HG02623 (cell line): ENCODE results near the gene HEMK1.

ENCODE experiments used
- ATAC-seq: cut with Tn5 transposase; IDR thresholded peaks from one replicate; pipeline ENCODE4 v1.9.1; 2021; ENCODE audit warnings: moderate library complexity; ENCODE audit not compliant: unreplicated experiment

HEMK1 gene

DNA sequence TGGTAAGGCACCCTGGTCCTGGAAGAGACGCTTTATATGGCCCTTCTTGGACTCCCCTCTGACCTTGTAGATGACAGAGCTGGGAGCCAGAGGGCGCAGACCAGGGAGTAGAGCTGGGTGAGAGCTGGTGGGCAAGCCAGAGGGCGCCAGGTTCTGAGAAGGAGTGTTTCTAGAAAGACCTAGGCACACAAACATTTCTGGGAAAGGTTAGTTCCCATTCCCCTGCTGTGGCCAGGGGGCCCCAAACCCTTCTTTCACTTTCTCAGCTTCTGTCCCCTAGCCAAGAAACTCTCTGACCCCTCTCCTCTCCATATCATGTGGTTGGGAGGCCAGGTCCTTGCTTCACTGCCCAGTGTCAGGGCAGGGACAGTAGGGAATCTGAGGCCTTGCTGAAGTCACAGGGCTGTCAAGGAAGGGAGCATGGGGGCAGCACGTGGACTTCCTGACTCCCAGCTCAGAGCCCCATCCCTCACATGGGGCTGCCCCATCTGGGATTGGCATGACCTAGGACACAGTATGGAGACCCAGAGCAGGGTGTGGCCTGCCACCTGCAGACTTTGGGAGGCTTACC is 3.6 kb downstream of the HEMK1 start:
- ATAC-seq: no peak

DNA sequence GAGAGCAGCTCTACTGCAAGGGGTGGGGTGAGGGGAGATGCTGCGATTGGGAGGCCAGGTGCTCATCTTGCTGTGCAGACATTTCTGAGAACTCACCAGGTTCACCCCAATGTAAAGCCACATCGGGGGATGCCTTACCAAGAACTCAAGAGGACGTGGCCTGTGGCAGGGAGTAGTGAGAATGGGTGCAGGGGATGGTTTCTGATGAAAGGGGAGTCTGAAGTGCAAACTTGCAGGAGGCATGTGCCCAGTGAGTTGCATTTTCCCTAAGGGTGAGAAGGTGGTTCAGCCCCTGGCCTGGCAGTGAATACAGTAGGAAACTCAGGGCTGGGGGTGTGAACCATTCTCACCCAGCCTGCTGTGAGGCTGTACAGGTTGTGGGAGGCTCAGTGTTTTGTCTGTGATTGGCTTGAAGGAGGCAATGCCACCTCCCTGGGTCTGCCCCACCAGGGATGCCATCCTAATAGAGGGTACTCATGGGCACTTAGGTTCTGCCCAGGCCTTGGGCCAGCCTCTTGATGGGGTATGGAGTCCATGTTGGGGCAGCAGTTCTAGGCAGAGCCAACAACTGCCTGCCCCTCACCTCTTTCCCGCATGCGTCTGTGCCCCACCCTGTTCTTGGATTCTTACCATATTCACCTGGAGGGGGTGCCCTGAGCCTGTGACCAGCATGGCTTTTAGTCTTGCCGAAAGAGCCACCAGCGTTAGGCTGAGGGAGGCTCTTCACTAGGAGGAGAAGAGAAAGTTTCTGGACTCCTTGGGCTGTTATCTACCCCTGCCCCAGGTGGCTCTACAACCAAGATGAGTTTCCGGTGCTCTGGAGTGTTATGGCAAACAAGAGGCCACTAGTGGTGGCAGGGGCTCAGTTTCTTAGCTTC is 4.5 kb downstream of the HEMK1 start:
- ATAC-seq: no peak

DNA sequence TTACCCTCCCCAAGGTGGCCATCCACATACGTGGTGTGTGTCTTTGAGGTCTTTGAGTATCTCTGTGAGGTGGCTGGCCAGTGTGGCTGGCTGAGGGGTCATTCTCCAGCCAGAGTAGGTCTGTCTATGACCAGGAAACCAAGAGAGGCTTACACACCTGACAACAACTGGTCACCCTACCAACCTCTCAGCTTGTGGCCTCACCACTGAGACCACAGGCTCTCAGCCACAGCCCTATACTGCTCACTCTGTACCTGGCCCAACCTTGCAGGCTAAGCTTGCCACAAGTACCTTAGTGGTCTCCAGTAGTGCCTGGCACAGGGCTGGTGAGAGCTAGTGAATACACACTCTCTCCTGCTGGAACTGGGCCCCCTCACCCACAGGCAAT is 5.1 kb downstream of the HEMK1 start:
- no peak for ATAC-seq

DNA sequence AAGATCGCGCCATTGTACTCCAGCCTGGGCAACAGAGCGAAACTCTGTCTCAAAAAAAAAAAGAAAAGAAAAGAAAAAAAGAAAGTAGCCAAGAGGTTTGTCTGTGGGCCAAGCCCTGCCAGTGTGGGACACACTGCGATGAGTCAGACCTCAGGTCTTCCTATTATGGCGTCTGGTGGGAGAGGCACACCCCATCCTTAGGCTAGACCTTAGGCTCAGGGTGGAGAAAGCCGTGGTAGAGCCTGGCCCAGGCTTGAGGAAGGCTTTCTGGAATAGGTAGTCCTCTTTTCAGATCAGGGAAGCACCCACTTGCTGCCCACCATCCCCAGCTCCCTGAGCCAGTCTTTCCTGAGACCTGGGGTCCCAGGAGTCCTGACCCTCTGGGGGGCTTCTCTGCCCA is 6.0 kb downstream of the HEMK1 start:
- no peak for ATAC-seq

DNA sequence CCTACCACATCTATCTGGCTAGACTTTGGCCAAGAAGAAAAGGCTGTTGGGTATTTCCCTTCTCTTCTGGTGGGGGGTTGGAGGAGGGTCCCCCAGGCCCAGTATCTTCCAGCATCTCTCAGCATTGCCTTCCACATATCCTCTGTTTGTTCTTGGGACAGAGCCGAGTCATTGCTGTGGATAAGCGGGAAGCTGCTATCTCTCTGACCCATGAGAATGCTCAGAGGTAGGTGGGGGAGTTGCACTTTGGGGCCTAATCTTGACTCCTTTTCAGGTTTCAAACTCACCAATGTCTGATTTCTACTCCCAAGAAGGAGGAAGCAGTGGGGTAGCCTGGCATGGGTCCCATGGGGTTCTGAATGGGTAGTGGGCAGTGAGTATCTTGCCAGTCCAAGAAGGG is 8.0 kb downstream of the HEMK1 start:
- no peak for ATAC-seq

DNA sequence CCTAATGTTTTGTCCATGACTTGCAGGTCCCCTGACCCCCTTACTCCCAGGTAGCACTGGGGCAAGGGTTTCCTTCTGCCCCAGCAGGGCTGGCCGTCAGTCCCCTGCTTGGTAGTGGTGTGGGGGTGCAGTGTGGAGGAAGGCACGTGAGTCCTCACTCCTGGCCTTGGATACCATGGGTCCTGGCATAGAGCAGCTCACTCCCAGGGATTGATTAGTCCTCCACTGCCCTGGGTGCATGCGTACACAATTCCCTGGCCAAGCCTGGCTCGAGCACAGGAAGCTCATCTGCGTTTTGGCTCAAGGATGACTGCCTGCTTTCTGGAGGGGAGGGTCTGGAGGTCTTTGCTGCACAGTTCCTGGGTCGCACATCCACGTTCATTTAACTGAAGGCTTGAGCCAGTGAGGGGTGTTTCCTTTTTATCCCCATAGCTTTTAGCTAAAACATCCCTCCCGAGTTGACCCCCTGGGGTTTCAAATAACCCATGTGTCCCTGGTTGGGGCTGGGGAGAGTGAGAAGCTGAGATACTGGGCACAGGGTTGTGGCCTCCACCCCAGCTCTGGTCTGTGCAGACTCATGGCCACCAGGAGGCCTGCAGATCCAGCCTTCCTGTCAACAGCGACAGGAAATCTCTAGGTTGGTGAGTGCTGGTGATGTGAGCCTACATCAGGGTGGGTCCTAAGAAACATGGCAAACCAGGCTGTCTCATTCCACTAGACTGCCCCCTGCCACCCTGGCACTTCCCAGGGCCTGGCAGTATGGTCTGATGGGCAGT is 11.5 kb downstream of the HEMK1 start:
- ATAC-seq: no peak

DNA sequence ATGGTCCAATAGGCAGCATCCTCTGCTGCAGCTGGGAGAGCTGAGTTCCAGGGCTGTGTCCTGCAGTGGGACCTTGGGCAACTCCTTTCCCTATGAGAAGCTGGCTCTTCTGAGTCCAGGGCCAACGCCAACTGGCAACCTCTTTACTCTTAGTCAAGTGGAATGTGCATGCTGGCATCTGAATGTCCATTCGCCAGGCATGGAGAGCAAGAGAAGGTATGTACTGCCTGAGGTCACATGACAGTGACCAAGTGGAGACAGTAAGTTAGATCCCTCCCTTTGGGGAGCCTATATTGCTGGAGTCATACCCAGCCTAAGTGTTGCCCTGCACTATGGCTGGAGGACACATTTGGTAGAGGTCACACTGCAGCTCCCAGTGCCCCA is 12.1 kb downstream of the HEMK1 start:
- ATAC-seq: no peak

DNA sequence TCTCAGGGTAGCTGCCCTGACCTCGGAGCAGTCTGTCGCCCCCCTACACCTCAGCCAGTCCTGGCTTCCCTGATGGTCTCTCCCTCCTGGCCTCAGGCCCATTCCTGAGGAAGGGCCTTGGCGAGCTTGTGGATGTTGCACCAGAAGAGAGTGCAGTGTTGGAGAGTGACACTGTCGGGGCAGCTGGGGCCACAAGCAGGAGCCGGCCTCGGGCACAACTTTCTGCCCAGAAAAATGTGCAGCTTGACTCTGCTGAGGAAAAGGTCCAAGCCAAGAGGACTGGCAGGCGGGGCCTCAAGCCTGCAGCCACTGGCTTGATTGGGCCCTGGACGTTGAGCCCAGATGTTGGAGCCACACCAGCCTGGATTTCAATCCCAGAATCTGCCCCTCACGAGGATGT is 12.8 kb downstream of the HEMK1 start:
- no peak for ATAC-seq

DNA sequence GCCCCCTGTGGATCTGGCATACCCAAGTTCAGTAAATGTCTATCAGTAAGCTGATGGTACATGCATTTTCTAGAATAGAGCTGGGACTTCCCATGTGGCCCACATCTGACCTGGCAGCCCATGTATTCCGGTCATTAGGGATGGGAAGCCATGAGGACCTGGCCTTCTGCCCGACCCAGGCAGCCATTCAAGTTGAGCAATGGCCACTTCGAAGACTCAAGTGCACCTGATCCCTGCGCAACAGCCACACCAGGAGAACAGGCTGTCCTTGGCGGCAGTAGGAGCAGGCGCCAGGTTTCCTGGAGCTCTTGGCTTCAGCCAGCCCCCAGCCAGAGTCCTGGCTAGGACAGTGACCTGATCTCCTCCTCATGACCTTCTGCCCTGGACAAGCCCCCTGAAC is 14.6 kb downstream of the HEMK1 start:
- no peak for ATAC-seq

DNA sequence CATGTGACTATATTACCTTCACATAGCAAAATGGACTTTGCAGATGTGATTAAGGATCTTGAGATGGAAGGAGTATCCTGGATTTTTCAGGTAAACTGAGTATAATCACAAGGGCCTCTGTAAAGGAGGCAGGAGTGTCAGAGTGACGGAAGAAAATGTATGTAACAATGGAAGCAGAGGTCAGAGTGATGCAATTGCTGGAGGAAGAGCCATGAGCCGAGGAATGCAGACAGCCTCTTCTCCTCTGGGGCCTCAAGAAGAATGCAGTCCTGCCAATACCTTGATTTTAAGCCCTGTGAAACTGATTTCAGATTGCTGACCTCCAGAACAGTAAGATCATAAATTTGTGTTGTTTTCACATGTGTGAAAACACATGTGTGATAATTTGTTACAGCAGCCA is 15.1 kb downstream of the HEMK1 start:
- no peak for ATAC-seq

DNA sequence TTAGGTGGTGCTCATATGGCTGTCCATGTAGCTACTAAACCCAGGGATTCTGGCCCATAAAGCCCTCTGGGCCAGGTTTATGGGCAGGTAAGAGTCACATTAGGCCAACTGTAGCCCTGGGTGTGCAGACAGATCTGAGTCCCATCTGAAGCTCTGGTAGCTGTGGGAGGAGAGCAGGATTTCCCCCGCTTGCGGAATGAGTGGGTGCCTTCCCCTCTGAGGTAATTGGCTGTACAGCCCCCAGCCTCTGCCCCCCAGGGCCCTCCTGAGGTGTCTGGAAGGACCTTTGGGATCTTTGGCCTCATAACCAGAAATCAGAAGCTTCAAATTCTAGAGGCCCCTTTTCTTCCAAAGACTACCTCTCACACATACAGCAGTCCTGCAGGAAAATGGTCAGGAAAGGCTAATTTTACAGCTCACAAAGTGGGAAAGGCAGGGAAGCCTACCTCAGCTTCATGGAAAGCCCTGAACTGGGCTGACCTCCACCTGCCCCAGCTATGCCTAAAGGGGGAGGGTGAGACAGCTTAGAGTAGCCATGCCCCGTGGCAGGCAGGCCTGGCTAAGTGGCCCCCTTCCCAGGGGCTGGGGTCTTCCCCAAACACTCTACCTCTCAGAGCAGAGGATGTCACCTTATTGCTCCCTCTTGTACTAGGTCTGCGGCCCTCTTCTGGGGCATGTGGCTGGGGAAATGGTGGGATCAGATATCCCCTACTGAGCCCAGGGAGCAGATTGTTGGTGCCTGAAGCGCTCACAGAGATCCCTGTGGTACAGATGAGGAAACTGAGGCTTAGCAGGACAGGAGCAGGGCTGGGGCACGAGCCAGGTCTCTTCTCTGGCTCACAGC is 16.8 kb downstream of the HEMK1 start:
- no peak for ATAC-seq

DNA sequence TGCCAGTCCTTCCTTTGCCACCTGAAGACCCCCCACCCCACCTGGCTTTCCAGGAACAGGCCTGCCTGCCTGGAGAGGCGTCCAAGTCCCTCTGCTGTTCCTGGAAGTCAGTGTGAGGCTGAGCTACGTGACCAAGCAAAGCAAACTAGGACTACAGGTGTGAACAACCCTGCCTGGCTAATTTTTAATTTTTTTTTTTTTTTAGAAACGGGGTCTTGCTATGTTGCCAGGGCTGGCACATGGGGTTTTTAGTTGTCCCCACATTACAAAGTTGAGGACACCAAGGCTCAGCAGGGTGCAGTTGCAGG is 17.4 kb downstream of the HEMK1 start:
- no peak for ATAC-seq

DNA sequence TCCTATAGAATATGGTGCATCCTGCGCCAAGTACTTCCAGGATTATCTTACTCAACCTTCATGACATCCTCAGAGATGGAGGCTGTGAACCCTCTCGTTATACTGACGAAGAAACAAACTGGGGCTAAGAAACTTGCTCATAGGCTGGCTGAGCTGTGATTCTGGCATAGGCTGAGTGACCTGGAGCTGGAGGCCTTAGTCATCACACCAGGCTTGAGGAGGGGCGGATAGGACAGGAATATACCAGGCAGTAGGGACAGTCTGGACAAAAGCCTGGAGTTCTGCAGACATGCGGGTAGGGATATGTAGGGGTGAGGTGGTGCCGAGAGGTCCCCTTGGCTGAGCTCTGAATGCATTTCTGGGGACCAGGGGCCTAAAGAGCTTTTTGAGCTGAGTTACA is 18.1 kb downstream of the HEMK1 start:
- ATAC-seq: no peak

DNA sequence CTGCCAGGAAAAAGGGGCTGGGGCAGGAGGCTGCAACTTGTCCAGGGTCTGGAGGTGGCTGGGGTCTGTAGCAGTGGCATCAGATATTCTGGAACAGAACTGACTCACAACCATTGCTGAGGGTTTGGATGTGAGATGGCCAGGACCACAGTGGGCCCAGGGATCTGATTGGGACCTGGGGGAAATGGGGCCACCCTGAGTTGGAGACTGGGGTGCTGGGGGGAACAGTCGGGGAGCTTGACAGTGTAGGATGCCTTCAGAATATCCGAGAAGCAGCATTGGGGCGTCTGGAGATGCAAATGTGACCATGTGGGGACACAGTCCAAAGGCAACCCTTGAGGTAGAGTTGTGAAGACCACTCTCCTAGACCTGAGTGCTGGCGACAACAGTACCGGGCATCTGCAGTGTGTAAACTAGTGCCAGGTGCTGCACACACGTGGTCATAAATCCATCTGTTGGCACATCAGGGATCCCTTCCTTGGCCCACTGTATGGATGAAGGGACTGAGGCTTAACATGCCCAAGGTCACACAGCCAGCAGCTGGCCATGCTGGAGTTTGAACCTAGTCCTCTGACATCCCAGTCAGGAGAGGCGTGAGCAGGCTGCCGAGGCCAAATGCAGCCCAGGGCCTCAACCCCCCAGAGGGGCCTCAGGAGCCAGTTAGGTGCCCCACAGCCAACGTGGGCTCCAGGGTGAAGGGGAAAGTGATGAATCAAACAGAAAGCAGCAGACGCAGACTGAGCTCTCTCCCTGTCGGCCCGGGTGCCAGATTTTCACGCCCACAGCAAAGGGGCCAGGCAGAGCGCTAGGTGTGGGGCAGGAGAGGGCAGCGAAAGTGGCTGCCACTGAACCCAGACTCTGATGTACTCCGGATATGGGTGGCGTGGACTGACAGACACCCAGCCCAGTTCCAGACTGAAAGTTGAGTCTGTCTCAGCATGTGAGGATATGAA is 18.8 kb downstream of the HEMK1 start:
- no peak for ATAC-seq

DNA sequence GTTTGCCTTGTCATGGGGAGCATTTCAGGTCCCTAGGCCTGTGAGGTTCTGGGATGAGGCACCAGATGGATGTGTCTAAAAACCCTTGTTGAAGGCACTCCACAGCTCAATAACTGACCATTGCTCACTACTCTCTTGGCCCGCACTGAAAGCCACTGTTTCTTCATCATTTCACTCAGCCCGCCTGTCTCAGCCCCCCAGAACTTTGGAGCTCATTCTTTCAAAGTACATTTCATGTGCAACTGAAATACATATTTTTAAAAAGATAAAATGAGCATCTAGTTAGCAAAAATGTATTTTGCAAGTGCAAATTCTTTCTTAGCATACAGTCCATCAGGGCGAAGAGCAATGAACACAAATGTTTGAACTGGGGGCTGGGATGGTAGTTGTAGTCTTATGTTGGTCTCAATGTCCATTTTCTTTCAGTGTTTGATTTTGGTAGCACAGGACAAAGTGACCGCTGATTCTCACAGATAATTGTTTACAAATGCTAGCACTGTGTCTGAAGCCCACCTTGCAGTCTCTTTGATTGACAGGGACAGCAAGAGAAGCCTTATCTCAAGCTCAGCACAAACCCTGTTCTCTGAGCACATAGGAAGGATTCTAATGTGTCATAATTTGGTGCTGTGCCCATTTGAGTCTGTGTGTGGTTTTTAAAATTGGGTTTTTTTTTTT is 19.6 kb downstream of the HEMK1 start:
- ATAC-seq: no peak

DNA sequence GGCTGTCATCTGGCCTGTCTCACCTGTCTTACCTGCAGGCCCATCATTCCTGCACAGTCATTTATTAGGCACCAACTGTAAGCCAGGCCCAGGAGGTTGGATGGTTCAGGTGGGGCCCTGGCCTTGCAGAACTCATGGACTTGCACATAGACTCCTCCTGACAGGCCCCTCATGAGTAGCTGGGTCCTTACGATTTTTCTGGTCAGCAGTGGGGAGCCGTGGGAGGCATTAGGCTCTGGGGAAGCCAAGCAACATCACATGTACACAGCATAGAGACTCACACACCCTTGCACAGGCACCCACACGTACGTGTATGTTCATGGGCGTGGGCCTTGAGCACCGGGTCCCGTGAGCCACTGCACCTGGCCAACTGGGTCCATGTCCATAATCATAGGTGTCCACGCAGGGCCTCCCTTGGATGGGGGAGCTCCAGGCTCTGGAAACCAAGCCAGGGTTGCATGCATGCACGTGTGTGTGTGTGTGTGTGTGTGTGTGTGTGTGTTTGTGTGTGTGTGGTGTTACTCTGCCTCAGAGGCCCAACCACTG is 21.9 kb downstream of the HEMK1 start:
- ATAC-seq: no peak

DNA sequence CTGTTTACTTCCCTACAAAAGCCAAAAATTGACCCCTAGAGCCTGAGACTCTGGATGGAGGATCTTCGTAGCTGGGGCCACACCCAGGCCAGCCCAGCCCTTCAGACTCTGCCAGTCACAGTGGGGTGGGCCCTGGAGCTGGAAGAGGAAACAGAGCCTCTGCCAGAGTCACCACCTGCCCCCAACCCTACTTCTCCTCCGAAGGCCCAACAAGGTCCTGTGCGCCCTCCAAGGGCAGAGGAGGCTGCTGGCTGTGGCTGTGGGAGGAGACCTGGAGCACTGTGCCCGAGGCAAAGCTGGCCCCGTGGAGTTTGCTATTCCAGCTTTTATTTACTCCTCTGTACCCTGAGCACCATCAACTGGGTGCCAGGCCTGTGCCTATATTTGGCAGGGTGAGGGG is 23.2 kb downstream of the HEMK1 start:
- no peak for ATAC-seq

DNA sequence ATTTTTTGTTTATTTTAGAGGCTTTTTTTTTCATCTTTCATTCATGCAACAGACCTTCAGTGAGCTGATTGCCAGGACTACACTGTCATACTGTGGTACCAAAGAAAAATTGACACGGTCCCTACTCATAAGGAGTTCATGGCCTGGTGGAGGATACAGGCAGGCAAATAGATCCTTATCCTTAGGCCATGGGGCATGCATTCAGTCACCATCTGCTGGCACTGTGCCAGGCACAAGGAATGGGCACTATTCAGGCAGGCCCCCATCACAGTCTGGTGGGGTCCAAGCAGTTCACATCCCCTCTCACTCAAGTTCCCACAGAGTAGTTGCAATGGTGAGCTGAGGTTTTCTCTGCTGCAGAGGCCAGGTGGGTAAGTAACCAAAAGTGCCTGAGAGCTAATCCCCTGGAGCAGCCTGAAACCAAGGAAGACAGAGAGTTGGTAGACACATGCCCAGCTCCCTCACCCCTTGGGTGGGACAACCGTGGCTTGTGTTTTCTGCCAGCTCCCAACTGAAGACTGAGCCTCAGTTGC is 25.0 kb downstream of the HEMK1 start:
- ATAC-seq: no peak

DNA sequence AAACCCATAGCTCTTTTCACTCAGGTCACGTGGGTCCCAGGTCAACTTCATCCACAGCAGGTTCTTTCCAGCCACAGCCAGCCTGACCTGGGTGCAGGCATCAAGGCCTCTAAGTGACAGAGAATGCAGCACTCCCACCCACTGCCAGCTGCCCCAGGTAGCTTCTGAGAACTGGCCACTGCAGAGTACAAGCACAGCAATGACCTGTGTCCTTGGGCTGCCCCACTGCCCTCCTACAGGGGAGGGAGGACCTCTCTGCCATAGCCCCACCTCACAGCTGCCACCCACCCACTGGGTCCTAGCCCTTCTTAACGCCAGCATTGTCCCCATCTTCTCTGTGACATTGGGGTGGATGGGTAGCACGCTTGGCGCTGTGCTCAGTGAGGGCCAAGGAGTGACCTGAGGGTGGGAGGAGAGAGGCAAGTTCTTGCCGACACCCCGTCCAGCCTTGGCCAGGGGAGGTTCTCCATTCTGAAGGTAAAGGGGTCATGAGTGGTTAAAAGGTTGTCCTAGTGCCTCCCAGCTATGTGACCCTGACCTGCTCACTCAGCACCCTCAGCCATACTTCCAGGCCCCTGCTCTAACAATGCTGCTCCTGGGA is 29.9 kb downstream of the HEMK1 start:
- no peak for ATAC-seq
